Measurements from ENCODE around the gene AMN.

Gene AMN

GRCh38 chr14:102927346-102927877, 4.9 kb downstream of the AMN start:
- FAIRE-seq (no peak), DNase-seq (ENCODE audit: insufficient read length, low spot score) (no peak)

GRCh38 chr14:102927878-102928411, 5.5 kb downstream of the AMN start:
- FAIRE-seq (no peak), DNase-seq (ENCODE audit: insufficient read length, low spot score) (no peak)

GRCh38 chr14:102928412-102929240, 6.2 kb downstream of the AMN start:
- FAIRE-seq (peak; percentile 85), DNase-seq (ENCODE audit: insufficient read length, low spot score) (peak; percentile 96)

GRCh38 chr14:102929241-102930137, 7.0 kb downstream of the AMN start:
- no peak for DNase-seq (ENCODE audit: insufficient read length, low spot score)

GRCh38 chr14:102930138-102930752, 7.8 kb downstream of the AMN start:
- no peak for DNase-seq (ENCODE audit: insufficient read length, low spot score)
- no peak for FAIRE-seq

More at GRCh38 chr14:102929241-102930137, 7.0 kb downstream of the AMN start:
- no peak for FAIRE-seq

GRCh38 chr14:102930753-102931579, 8.5 kb downstream of the AMN start:
- no peak for FAIRE-seq
- DNase-seq (ENCODE audit: insufficient read length, low spot score): no peak

- FAIRE-seq (no peak), DNase-seq (ENCODE audit: insufficient read length, low spot score) (no peak)
Observed at GRCh38 chr14:102931580-102932285, 9.3 kb downstream of the AMN start.

GRCh38 chr14:102932484-102933248, 10.2 kb downstream of the AMN start:
- FAIRE-seq (no peak), DNase-seq (ENCODE audit: insufficient read length, low spot score) (no peak)

GRCh38 chr14:102933618-102934231, 11.3 kb downstream of the AMN start:
- FAIRE-seq (no peak), DNase-seq (ENCODE audit: insufficient read length, low spot score) (no peak)

- FAIRE-seq (no peak), DNase-seq (ENCODE audit: insufficient read length, low spot score) (no peak)
Observed at GRCh38 chr14:102935756-102936155, 13.3 kb downstream of the AMN start.

GRCh38 chr14:102937331-102938175, 15.1 kb downstream of the AMN start:
- DNase-seq (ENCODE audit: insufficient read length, low spot score): no peak
- FAIRE-seq: no peak

- no peak for DNase-seq (ENCODE audit: insufficient read length, low spot score)
- FAIRE-seq: no peak
Observed at GRCh38 chr14:102938191-102938590, 15.7 kb downstream of the AMN start.

- DNase-seq (ENCODE audit: insufficient read length, low spot score): no peak
- no peak for FAIRE-seq
Observed at GRCh38 chr14:102939329-102939728, 16.9 kb downstream of the AMN start.

- FAIRE-seq: no peak
- no peak for DNase-seq (ENCODE audit: insufficient read length, low spot score)
Observed at GRCh38 chr14:102939820-102940561, 17.5 kb downstream of the AMN start.

GRCh38 chr14:102940729-102941362, 18.4 kb downstream of the AMN start:
- DNase-seq (ENCODE audit: insufficient read length, low spot score) (no peak), FAIRE-seq (no peak)

- FAIRE-seq: no peak
- no peak for DNase-seq (ENCODE audit: insufficient read length, low spot score)
Observed at GRCh38 chr14:102941419-102942011, 19.1 kb downstream of the AMN start.
